Astrocyte (in vitro differentiated cells and primary cell): Measurements from ENCODE around the gene RND3.

ENCODE experiments used
- EZH2 ChIP-seq: IDR thresholded peaks from 2 replicates; pipeline ENCODE4 v1.6.1; 2012; ENCODE audit warnings: mild to moderate bottlenecking, low read length, inconsistent platforms; ENCODE audit not compliant: insufficient read depth
- TF ChIP-seq, protein P1 (sequence below): IDR thresholded peaks from 2 replicates; pipeline ENCODE4 v1.5.1; 2011; ENCODE audit warnings: low read depth, mild to moderate bottlenecking, inconsistent platforms, low read length, moderate library complexity; ENCODE audit not compliant: insufficient read depth

DNA sequence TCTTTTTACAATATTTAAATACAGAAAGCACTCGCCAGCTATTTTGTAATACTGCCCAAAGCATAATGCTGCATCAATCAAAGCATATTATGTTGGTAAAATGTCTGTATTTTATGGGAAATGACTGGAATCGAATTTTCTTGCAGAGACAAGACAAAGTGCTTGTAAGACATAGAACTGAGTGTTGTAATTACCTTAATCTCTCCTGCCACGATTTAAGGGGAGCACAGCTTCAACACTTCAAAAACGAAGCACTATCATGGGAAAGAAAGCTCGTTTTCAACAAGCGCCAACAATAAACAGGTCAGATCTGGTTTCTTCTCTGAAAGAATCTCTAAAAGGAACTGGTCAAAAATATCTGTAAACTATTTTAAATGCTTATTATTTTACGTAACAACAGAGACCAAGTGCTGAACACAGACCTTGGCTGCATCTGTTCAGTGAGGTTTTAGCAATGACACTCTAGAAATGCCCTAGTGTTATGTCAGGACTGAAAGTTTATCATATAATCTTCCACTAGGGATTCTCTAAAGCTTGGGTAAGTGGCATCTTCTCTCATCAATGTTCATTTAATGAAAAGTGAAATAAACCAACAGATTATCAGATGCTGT is 19.0 kb downstream of the RND3 start:
- TF ChIP-seq, protein P1, sequence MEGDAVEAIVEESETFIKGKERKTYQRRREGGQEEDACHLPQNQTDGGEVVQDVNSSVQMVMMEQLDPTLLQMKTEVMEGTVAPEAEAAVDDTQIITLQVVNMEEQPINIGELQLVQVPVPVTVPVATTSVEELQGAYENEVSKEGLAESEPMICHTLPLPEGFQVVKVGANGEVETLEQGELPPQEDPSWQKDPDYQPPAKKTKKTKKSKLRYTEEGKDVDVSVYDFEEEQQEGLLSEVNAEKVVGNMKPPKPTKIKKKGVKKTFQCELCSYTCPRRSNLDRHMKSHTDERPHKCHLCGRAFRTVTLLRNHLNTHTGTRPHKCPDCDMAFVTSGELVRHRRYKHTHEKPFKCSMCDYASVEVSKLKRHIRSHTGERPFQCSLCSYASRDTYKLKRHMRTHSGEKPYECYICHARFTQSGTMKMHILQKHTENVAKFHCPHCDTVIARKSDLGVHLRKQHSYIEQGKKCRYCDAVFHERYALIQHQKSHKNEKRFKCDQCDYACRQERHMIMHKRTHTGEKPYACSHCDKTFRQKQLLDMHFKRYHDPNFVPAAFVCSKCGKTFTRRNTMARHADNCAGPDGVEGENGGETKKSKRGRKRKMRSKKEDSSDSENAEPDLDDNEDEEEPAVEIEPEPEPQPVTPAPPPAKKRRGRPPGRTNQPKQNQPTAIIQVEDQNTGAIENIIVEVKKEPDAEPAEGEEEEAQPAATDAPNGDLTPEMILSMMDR = no peak
- no peak for TF ChIP-seq EZH2
